A549 (cell line): Measurements from ENCODE around the gene EPB41L2.

Experiments used
- CEBPB ChIP-seq, 2 experiments: fragments of >200 bp in 1 of 2; sonication (Bioruptor Twin) in 1 of 2; formaldehyde crosslinking in 1 of 2; IDR thresholded peaks; 2 replicates each; pipeline ENCODE4 v1.6.1; 2012 to 2016
- CTCF ChIP-seq: fragments of >200 bp; sonication (Bioruptor Twin); formaldehyde crosslinking; IDR thresholded peaks from 3 replicates; pipeline ENCODE4 v1.5.1; 2016
- HDAC2 ChIP-seq: fragments of 200-600 bp; sonication (generic); IDR thresholded peaks from 2 replicates; pipeline ENCODE4 v1.6.1; 2016
- MYC ChIP-seq: IDR thresholded peaks from 2 replicates; pipeline ENCODE4 v1.6.1; 2012; ENCODE audit warnings: mild to moderate bottlenecking, inconsistent platforms, low read length, improper control_type of control experiment, borderline replicate concordance
- POLR2A ChIP-seq: IDR thresholded peaks from 2 replicates; pipeline ENCODE4 v1.6.1; 2012; ENCODE audit warnings: mild to moderate bottlenecking, low read length

GRCh38 chr6:130869681-130870080, 193.4 kb downstream of the EPB41L2 start:
- TF ChIP-seq MYC (no peak), POLR2A (no peak), CTCF (no peak), HDAC2 (no peak), CEBPB (IDR thresholded peaks at IDR 0.05) (no peak)
